H1 (cell line): ENCODE results near the gene SRSF7.

Experiments used
- ATF2 ChIP-seq: IDR thresholded peaks from 2 replicates; pipeline ENCODE4 v1.6.1; 2012; ENCODE audit warnings: low read length, inconsistent platforms
- BCL11A ChIP-seq, 2 experiments: IDR thresholded peaks; one replicate each; pipeline ENCODE4 v1.6.1; 2011; ENCODE audit warnings: low read depth in 2 of 2, low read length in 2 of 2, mild to moderate bottlenecking in 2 of 2
- CBX5 ChIP-seq: fragments of 300-800, 300-1000 bp; sonication (generic); IDR thresholded peaks from 2 replicates; pipeline ENCODE4 v1.7.1; 2016; ENCODE audit warnings: antibody characterized with exemption, low read length, low read depth
- CEBPB ChIP-seq: IDR thresholded peaks from 2 replicates; pipeline ENCODE4 v1.6.1; 2012; ENCODE audit warnings: low read depth, low read length
- CTCF ChIP-seq, 3 experiments: IDR thresholded peaks; 1 replicate in 2 of 3; 2 replicates in 1 of 3; pipeline versions ENCODE4 v1.5.1 to v1.6.1; 2011; ENCODE audit warnings: low read length in 3 of 3, mild to moderate bottlenecking in 3 of 3, inconsistent platforms in 2 of 3, low read depth in 1 of 3, moderate library complexity in 1 of 3; ENCODE audit not compliant: insufficient read depth in 1 of 3; ENCODE audit errors: control extremely low read depth in 1 of 3
- GABPA ChIP-seq: IDR thresholded peaks from 2 replicates; pipeline ENCODE4 v1.6.1; 2011; ENCODE audit warnings: mild to moderate bottlenecking, low read length, moderate library complexity, borderline replicate concordance; ENCODE audit not compliant: insufficient read depth
- JUND ChIP-seq: IDR thresholded peaks from 2 replicates; pipeline ENCODE4 v1.6.1; 2011; ENCODE audit warnings: mild to moderate bottlenecking, improper control_type of control experiment, low read length
- PHF8 ChIP-seq: fragments of 200-600 bp; sonication (generic); conservative IDR thresholded peaks from 2 replicates; pipeline ENCODE4 v1.7.1; 2012; ENCODE audit warnings: low read depth, mild to moderate bottlenecking, inconsistent platforms, low read length, moderate library complexity
- POLR2A ChIP-seq, 2 experiments: IDR thresholded peaks; 1 replicate in 1 of 2; 2 replicates in 1 of 2; pipeline ENCODE4 v1.6.1; 2011; ENCODE audit warnings: low read depth in 2 of 2, low read length in 2 of 2, mild to moderate bottlenecking in 2 of 2; ENCODE audit errors: control extremely low read depth in 1 of 2
- SRF ChIP-seq: IDR thresholded peaks from 2 replicates; pipeline ENCODE4 v1.6.1; 2011; ENCODE audit warnings: mild to moderate bottlenecking, low read depth, low read length, moderate library complexity
- ZNF274 ChIP-seq: IDR thresholded peaks from 2 replicates; pipeline ENCODE4 v1.7.0; 2012; ENCODE audit warnings: low read length, borderline replicate concordance; ENCODE audit errors: extremely low read depth
- TF ChIP-seq, protein P1 (sequence below): IDR thresholded peaks from 2 replicates; pipeline ENCODE4 v1.6.1; 2011; ENCODE audit warnings: low read depth, mild to moderate bottlenecking, low read length; ENCODE audit not compliant: insufficient read depth

- TF ChIP-seq CEBPB (no peak), CTCF (IDR thresholded peaks at IDR 0.05; ENCODE audit: control extremely low read depth in 1 of 3, insufficient read depth in 1 of 3, low read depth in 1 of 3, low read length in 3 of 3) (no peak), BCL11A (IDR thresholded peaks at IDR 0.05; ENCODE audit: low read depth in 2 of 2, low read length in 2 of 2) (no peak), CBX5 (no peak), GABPA (no peak), SRF (no peak), ZNF274 (no peak), ATF2 (no peak), POLR2A (IDR thresholded peaks at IDR 0.05; ENCODE audit: control extremely low read depth in 1 of 2, low read depth in 2 of 2, low read length in 2 of 2) (no peak), PHF8 (no peak), JUND (no peak)
- TF ChIP-seq, protein P1, sequence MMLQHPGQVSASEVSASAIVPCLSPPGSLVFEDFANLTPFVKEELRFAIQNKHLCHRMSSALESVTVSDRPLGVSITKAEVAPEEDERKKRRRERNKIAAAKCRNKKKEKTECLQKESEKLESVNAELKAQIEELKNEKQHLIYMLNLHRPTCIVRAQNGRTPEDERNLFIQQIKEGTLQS: no peak
Measured at GRCh38 chr2:38776531-38776930, 25.4 kb upstream of the SRSF7 start.
